Activated CD4-positive, CD25-positive, alpha-beta regulatory T cell treated with anti-CD3 and anti-CD28 coated beads, Interleukin-2, amount 50 U/mL, for 24 hours (primary cell): ENCODE measurements around the gene PHF14.

Experiments
- ATAC-seq, 2 donors: fragments of 150-1000 bp; cut with Tn5 transposase; one replicate each; pipeline ENCODE4 v1.10.0; 2021; ENCODE audit warnings: mild to moderate bottlenecking in 1 of 2, moderate library complexity in 1 of 2

Gene PHF14

DNA sequence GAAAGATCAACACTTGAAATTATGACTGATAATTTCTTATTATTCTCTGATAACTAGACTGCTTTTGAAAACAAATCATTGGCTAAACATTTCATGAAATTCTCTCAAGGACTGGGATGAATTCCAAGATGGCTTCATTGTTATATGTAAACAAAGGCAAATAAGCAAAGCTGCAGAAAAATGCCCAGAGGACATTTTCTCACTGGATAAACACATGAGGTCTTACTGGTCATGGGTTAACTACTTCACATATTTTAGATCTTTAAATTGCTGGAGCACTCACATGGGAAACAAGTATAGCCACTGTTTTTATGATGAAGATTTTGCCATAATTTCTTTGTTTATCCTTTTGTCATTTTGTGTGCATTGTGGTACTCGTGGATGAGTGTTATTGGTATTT is 239.1 kb downstream of the PHF14 start:
- no peak for ATAC-seq

DNA sequence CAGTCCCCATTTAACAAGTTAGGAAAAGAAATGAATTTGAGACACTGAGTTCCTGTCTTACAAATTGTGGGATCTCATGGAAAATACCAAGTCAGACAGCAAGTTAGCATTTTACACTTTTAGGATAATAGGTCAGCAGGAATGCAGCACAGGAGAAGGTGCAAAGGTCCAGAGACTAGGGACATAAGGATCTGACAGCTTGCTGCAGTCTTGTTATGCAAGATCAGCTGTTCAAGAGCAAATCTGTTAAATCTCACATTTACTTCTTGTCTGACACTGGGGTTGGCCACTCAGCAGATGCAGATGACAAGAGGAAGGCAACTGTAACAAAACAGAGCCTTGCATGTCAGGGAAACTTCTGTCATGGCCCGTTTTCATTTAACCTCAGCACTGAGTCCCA is 239.6 kb downstream of the PHF14 start:
- no peak for ATAC-seq

DNA sequence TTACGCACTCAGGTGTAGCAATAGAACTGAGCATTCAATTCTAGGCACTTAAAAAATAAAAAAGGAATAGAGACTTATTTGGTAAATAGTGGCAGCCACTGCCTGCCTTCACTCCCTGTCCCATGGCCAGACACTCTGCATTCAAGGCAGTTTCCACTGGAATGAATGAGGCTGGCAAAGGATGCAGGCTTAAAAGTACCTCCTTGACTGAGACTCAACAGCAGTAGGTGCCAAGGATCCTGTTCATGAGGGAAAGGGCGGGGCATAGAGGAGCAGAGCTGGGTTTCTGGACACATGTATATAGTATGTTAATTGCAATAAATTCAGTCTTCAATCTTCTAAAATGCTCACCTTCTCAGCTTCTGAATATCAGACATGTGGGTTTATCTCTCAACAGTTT is 242.6 kb downstream of the PHF14 start:
- no peak for ATAC-seq

DNA sequence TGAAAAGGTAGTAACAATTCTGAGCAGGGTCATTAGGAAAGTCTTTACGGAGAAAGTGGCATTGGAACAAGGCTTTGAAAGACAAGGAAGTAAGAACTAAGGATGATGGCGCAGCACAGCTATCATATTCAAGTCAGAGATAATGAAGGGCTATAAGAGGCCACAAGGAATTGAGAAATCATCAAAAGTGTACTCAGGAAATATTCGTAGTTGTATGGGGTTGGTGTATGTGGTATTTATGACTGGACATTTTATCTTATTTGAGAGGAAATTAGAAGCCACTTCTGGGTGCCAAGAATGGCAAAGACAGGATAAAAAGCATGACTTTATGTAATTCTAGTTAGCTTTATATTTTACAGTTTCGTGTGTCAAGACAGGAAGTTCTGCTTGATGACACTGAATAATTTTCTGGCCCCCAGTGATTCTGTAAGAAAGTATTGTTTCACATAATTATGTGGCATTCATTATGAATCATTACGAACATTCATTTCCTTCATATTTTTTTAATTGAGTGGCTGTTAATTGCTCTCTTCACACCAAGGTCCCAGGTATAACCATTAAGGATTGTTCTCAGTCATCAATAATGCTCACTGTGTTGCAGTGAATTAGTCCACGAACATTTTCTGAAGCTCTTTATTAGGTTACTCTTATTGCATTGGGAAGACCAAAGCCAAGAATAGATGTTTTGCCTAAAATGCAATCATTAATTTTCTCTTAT is 244.3 kb downstream of the PHF14 start:
- ATAC-seq = no peak
